Head of caudate nucleus (tissue), 42 donors: ENCODE measurements around the gene CACNA1A.
"Not testable (repeated sequence)": the region's sequence is repeated elsewhere in the genome, so short reads cannot be mapped to it uniquely, and the experiment has no call there.

Experiments used
- DNase-seq, 42 donors: peaks; one replicate each; pipeline versions ENCODE4 v3.0.0 to v3.0.0-alpha.2; 2020 to 2021; ENCODE audit warnings: mixed read lengths in 7 of 42
- intact Hi-C: fragments of 100-400 bp; cut with DNase I; formaldehyde crosslinking; loops from one replicate; pipeline ENCODE4 v1.15.0; 2022

Gene CACNA1A

GRCh38 chr19:13225973-13226865 is 280.1 kb downstream of the CACNA1A start:
- no peak for DNase-seq
- intact Hi-C loops = no loop called here

GRCh38 chr19:13225085-13225484 is 281.2 kb downstream of the CACNA1A start:
- no peak for DNase-seq
- intact Hi-C loops = no loop called here

GRCh38 chr19:13220847-13221246 is 285.4 kb downstream of the CACNA1A start:
- intact Hi-C loops = no loop called here
- no peak for DNase-seq

GRCh38 chr19:13215572-13216380 is 290.5 kb downstream of the CACNA1A start:
- intact Hi-C loops = no loop called here
- no peak for DNase-seq

- DNase-seq = no peak
Measured at GRCh38 chr19:13214036-13214730, 292.1 kb downstream of the CACNA1A start.

GRCh38 chr19:13212759-13213330 is 293.4 kb downstream of the CACNA1A start:
- intact Hi-C loops = no loop called here
- peak in 33 of 42 donors; percentile 13 to 75 (median 44) for DNase-seq

More at GRCh38 chr19:13214036-13214730, 292.1 kb downstream of the CACNA1A start:
- intact Hi-C loops = no loop called here

GRCh38 chr19:13211426-13212308 is 294.6 kb downstream of the CACNA1A start:
- intact Hi-C loops = no loop called here
- no peak for DNase-seq

- intact Hi-C loops = no loop called here
- no peak for DNase-seq
Measured at GRCh38 chr19:13210941-13211340, 295.3 kb downstream of the CACNA1A start.

GRCh38 chr19:13210339-13210775 is 295.9 kb downstream of the CACNA1A start:
- intact Hi-C loops = no loop called here
- no peak for DNase-seq

- intact Hi-C loops = no loop called here
- DNase-seq = no peak
Measured at GRCh38 chr19:13209484-13210338, 296.6 kb downstream of the CACNA1A start.

GRCh38 chr19:13208672-13209483 is 297.4 kb downstream of the CACNA1A start:
- no peak for DNase-seq
- intact Hi-C loops = no loop called here

GRCh38 chr19:13207846-13208671 is 298.2 kb downstream of the CACNA1A start:
- DNase-seq = peak in 10 of 42 donors; percentile 2 to 53 (median 18)
- intact Hi-C loops = no loop called here

GRCh38 chr19:13207237-13207845 is 298.9 kb downstream of the CACNA1A start:
- DNase-seq = no peak
- intact Hi-C loops = no loop called here

GRCh38 chr19:13206587-13206986 is 299.7 kb downstream of the CACNA1A start:
- intact Hi-C loops = no loop called here
- DNase-seq = peak in 5 of 42 donors; percentile 9 to 49 (median 18)

GRCh38 chr19:13202112-13202511 is 304.2 kb downstream of the CACNA1A start:
- intact Hi-C loops, DNase-seq: not testable (repeated sequence)
